ENCODE measurements around the gene SYT12.

The SYT12 gene

GRCh38 chr11:66978229-66978628 lies 44.7 kb upstream of the SYT12 start:
- no peak overlapping the region for H3K4me3 ChIP-seq (replicated peaks; ENCODE audit: low read depth, low read length)
- TF ChIP-seq, protein P1, sequence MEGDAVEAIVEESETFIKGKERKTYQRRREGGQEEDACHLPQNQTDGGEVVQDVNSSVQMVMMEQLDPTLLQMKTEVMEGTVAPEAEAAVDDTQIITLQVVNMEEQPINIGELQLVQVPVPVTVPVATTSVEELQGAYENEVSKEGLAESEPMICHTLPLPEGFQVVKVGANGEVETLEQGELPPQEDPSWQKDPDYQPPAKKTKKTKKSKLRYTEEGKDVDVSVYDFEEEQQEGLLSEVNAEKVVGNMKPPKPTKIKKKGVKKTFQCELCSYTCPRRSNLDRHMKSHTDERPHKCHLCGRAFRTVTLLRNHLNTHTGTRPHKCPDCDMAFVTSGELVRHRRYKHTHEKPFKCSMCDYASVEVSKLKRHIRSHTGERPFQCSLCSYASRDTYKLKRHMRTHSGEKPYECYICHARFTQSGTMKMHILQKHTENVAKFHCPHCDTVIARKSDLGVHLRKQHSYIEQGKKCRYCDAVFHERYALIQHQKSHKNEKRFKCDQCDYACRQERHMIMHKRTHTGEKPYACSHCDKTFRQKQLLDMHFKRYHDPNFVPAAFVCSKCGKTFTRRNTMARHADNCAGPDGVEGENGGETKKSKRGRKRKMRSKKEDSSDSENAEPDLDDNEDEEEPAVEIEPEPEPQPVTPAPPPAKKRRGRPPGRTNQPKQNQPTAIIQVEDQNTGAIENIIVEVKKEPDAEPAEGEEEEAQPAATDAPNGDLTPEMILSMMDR (IDR thresholded peaks at IDR 0.05; ENCODE audit: low read depth, low read length, missing control alignments): no peak
- DNase-seq (ENCODE audit: extremely low read depth, low read depth): no peak

DNA sequence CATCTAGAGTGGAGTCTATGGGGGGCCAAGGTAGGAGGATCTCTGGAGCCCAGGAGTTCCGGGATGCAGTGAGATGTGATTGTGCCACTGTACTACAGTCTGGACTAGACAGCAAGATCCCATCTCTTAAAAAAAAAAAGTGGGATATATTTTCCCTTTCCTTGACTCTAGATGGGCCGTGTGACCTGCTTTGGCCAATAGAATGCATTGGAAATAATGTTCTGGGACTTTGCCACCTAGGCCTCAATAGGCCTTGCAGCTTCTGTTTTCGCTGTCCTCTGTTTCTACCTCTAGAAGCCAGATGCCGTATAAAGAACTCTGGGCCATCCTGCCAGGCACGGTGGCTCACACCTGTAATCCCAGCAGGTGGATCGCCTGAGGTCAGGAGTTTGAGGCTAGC lies 44.2 kb upstream of the SYT12 start:
- no peak for DNase-seq (ENCODE audit: extremely low read depth, low read depth)
- TF ChIP-seq, protein P1 (IDR thresholded peaks at IDR 0.05; ENCODE audit: low read depth, low read length, missing control alignments): no peak
- no peak overlapping the region for H3K4me3 ChIP-seq (replicated peaks; ENCODE audit: low read depth, low read length)

DNA sequence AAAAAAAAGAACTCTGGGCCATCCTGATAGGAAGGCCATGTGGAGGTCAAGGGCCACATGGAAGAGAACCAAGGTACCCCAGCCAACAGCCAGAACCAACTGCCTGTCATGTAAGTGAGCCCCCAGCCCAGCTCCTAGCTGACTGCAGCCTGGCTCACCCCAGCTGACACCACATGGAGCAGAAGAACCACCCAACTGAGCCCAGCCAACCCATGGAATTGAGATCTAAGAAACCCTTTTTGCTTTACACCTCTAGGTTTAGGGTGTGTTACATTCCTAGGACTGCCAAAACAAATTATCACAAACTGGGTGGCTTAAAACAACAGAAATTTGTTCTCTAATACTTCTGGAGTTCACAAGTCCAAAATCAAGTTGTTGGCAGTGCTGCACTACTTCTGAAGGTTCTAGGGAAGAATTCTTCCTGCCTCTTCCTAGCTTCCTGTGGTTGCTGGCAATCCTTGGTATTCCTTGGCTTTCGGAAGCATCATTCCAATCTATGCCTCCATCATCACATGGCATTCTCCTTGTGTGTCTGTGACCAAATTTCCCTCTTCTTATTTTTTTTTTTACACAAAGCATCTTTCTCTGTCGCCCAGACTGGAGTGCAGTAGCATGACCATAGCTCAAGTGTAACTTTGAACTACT lies 43.5 kb upstream of the SYT12 start:
- DNase-seq (ENCODE audit: extremely low read depth, low read depth): no peak
- TF ChIP-seq, protein P1 (IDR thresholded peaks at IDR 0.05; ENCODE audit: low read depth, low read length, missing control alignments): no peak

GRCh38 chr11:66981976-66982578 lies 40.9 kb upstream of the SYT12 start:
- DNase-seq (ENCODE audit: extremely low read depth, low read depth): peak; percentile 93
- no peak overlapping the region for H3K4me3 ChIP-seq (replicated peaks; ENCODE audit: low read depth, low read length)
- TF ChIP-seq, protein P1 (IDR thresholded peaks at IDR 0.05; ENCODE audit: low read depth, low read length, missing control alignments): no peak

More for the DNA sequence above, 43.5 kb upstream of the SYT12 start:
- H3K4me3 ChIP-seq (replicated peaks; ENCODE audit: low read depth, low read length): no peak overlapping the region

DNA sequence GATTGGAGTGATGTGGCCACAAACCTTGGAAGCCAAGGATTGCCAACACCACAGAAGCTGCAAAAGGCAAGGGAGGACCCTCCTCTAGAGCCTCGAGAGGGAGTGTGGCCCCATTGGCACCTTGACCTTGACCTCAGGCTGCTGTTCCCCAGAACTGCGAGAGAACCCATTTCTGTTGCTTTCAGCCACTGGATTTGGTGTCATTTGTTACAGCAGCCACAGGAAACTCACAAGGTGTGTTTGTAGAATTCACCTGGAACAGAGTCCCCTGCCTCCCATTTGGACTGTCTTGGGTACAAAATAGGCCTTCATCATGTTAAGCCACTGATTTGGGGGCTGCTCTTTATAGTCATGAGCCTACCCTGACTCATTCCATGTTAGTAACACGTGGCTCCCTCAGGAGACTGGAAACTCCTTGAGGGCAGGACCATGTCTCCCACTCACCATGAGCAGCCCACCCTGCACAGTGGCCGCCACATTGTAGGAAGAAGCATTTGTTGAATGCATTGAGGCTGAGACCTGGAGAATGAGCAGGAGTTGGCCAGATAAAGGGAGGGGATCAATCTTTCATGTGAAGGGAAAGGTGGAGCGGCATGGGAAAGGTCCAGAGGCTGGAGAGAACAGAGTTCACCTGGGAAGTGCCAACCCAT lies 39.5 kb upstream of the SYT12 start:
- DNase-seq (ENCODE audit: extremely low read depth, low read depth): no peak
- TF ChIP-seq, protein P1 (IDR thresholded peaks at IDR 0.05; ENCODE audit: low read depth, low read length, missing control alignments): no peak
- H3K4me3 ChIP-seq (replicated peaks; ENCODE audit: low read depth, low read length): no peak overlapping the region

GRCh38 chr11:66985508-66986177 lies 37.3 kb upstream of the SYT12 start:
- TF ChIP-seq, protein P1 (IDR thresholded peaks at IDR 0.05; ENCODE audit: low read depth, low read length, missing control alignments): no peak
- H3K4me3 ChIP-seq (replicated peaks; ENCODE audit: low read depth, low read length): no peak overlapping the region
- no peak for DNase-seq (ENCODE audit: extremely low read depth, low read depth)

Data from HFF-Myc (cell line).